Naive thymus-derived CD8-positive, alpha-beta T cell (primary cell): ENCODE results near the gene MYPN. TPM values are rescaled to one million over a fixed set of nuclear protein-coding genes. Genes with fewer than 3 reads are reported as not detected.

Experiments
- ATAC-seq, 2 donors: fragments of 150-1000 bp; cut with Tn5 transposase in 1 of 2; sonication (Bioruptor Pico), chemical (Tn5 transposase) in 1 of 2; 1 replicate in 1 of 2; 2 replicates in 1 of 2; pipeline ENCODE4 v1.10.0; 2021; ENCODE audit warnings: mild to moderate bottlenecking in 2 of 2, moderate library complexity in 2 of 2
- POLR2A ChIA-PET: fragments of 350-600 bp; sonication (Branson Sonifier 250); formaldehyde crosslinking; loops from one replicate; lab custom pipeline; 2021; ENCODE audit warnings: antibody characterized with exemption; lab: Charles Lee
- DNase-seq, 10 donors: peaks; one replicate each; pipeline versions ENCODE4 v3.0.0 to v3.0.0-alpha.2; 2020 to 2022
- H3K27ac Mint-ChIP-seq, 10 donors: one replicate each; pipeline ENCODE4 v1.8.0; 2020 to 2022; ENCODE audit warnings: mild to moderate bottlenecking in 10 of 10, mixed read lengths in 10 of 10, moderate library complexity in 4 of 10, inconsistent platforms in 1 of 10
- H3K27me3 Mint-ChIP-seq, 5 donors: one replicate each; pipeline ENCODE4 v1.8.0; 2021 to 2022; ENCODE audit warnings: mixed read lengths in 5 of 5
- H3K36me3 Mint-ChIP-seq, 3 donors: one replicate each; pipeline ENCODE4 v1.8.0; 2020 to 2022; ENCODE audit warnings: mixed read lengths in 3 of 3, mild to moderate bottlenecking in 2 of 3, inconsistent platforms in 1 of 3
- H3K4me1 Mint-ChIP-seq, 4 donors: one replicate each; pipeline ENCODE4 v1.8.0; 2021 to 2022; ENCODE audit warnings: mixed read lengths in 4 of 4
- H3K4me3 Mint-ChIP-seq, 10 donors: one replicate each; pipeline ENCODE4 v1.8.0; 2020 to 2022; ENCODE audit warnings: mild to moderate bottlenecking in 10 of 10, mixed read lengths in 10 of 10, moderate library complexity in 6 of 10, inconsistent platforms in 1 of 10
- H3K9me3 Mint-ChIP-seq, 9 donors: one replicate each; pipeline ENCODE4 v1.8.0; 2020 to 2022; ENCODE audit warnings: mixed read lengths in 9 of 9, mild to moderate bottlenecking in 3 of 9, inconsistent platforms in 1 of 9, moderate library complexity in 1 of 9
- polyA plus RNA-seq, 3 donors: library from polyadenylated mRNA; unstranded; fragments of 300-500 nt; fragmentation: Illumina TruSeq; gene quantifications; one replicate each; pipeline ENCODE4 v1.2.3, GENCODE V29; 2021
- total RNA-seq, 8 experiments: library from RNA in 2 of 8; stranded (reverse) in 2 of 8; gene quantifications; one replicate each; pipeline ENCODE4 v1.2.3 and lab custom pipeline; 2021 to 2026

The MYPN gene
- total and polyA plus RNA-seq, 5 experiments from 2014 or later, result not detected

DNA sequence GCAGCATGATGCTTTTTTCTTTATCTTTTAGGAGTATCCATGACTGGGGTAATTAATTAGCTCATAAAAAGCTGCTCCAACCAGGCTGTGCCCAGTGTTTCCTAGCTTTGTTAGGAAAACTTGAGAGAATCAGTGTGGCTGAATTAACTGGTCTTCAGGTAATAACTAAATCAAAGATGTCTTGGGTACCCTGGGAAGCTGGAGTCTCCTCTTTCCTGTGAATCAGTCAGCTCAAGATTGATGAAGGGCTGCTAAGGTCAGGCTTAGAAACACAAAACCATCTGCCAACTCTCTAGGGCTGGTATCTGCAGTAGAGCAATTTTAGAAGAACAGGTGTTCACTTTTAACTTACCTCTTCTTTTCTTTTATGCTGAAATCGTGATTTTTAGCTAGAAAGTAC, 144.1 kb downstream of the MYPN start:
- ATAC-seq (no peak), DNase-seq (no peak)
- no peak overlapping the region for H3K4me3 Mint-ChIP-seq
- peaks cover 0 to 8% (median 4%) of the 10 kb centered on the region in 5 donors for H3K27me3 Mint-ChIP-seq
- H3K9me3 Mint-ChIP-seq, result no peaks in the 10 kb centered on the region
- H3K36me3 Mint-ChIP-seq, result no peaks in the 10 kb centered on the region
- no peak overlapping the region for H3K27ac Mint-ChIP-seq
- peaks cover 0 to 3% (median 0%) of the 10 kb centered on the region in 4 donors for H3K4me1 Mint-ChIP-seq
- POLR2A ChIA-PET, result interaction anchor here (0.6 to 1.1 kb wide), 2 partner anchors 79 to 258 kb away, joined by 3 to 5 read pairs; partner anchors contain the start of gene PBLD

DNA sequence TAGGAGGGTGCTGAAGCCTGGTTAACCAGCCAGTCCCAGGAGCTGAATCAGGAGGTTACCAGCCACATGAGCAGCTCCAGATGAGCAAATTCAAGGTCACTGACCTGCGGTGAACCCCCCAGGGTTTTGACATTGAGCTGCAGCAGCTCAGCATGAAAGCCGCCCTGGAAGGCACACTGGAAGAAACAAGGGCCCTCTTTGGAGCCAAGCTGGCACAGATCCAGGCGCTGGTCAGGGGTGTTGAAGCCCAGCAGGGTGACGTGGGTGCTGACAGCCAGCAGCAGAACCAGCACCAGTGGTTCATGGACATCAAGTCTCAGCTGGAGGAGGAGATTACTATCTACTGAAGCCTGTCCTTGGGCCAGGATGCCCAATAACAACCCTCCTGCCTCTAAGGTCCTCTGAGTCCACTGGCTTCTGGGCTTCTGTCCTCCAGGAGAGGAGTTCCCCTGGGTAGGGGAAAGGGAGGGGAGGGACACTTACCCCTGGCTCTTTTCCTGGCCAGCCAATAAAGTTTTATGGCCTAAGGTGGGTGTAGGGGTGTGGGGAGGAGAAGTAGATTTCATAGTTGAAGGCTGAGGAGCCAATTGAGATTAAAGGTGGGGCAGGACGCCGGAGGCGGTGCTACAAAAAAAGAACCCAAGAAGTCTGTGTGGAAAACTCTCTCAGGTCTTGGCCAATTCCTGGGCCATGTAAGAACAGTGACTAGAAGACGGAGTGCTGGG, 152.0 kb downstream of the MYPN start:
- Mint-ChIP-seq H3K4me1 (no peaks in the 10 kb centered on the region), H3K4me3 (no peak overlapping the region), H3K36me3 (peaks cover 0 to 5% (median 0%) of the 10 kb centered on the region in 3 donors), H3K27me3 (peaks cover 0 to 8% (median 4%) of the 10 kb centered on the region in 5 donors), H3K9me3 (peaks cover 0 to 12% (median 9%) of the 10 kb centered on the region in 9 donors), H3K27ac (no peak overlapping the region)
- ATAC-seq, result no peak
- DNase-seq, result no peak
- POLR2A ChIA-PET, result no interaction called here

Other genes with a start within 250 kb of the MYPN start
- gene SIRT1, start 224.8 kb upstream of the MYPN start, total RNA-seq, result 10 to 100 TPM; 55.8 to 60.9 TPM
- 10 to 100 TPM; 10.2 to 18.7 (median 12.4) TPM for gene SIRT1, start 224.8 kb upstream of the MYPN start, polyA plus RNA-seq
- 100 to 1,000 TPM in 1 of 2 experiments, 10 to 100 TPM in 1; 99.4 to 106 TPM for gene HERC4, start 34.2 kb upstream of the MYPN start, total RNA-seq
- 10 to 100 TPM; 18.1 to 24.0 (median 18.7) TPM for gene HERC4, start 34.2 kb upstream of the MYPN start, polyA plus RNA-seq
- not detected for gene ATOH7, start 122.6 kb downstream of the MYPN start, total RNA-seq
- not detected for gene ATOH7, start 122.6 kb downstream of the MYPN start, polyA plus RNA-seq
- 100 to 1,000 TPM; 184 to 186 TPM for gene HNRNPH3, start 222.6 kb downstream of the MYPN start, total RNA-seq
- gene HNRNPH3, start 222.6 kb downstream of the MYPN start, polyA plus RNA-seq, result 100 to 1,000 TPM; 116 to 166 (median 144) TPM
- 1 to 10 TPM; 1.7 to 2.2 TPM for gene PBLD, start 223.4 kb downstream of the MYPN start, total RNA-seq
- 1 to 10 TPM in 2 of 3 donors, under 1 TPM in 1; 0.93 to 1.3 (median 1.2) TPM for gene PBLD, start 223.4 kb downstream of the MYPN start, polyA plus RNA-seq